NB4 (cell line): Measurements from ENCODE around the gene THADA.

Source experiments
- DNase-seq: peaks from one replicate; pipeline ENCODE4 v3.0.0; 2010; ENCODE audit warnings: low read depth
- H3K4me3 ChIP-seq: one replicate; pipeline ENCODE4 v1.5.1; 2011; ENCODE audit warnings: mild to moderate bottlenecking, low read depth, low read length, moderate library complexity
- MYC ChIP-seq: IDR thresholded peaks from 2 replicates; pipeline ENCODE4 v1.6.1; 2011; ENCODE audit warnings: low read depth, low read length
- POLR2A ChIP-seq: IDR thresholded peaks from 2 replicates; pipeline ENCODE4 v1.6.1; 2011; ENCODE audit warnings: mild to moderate bottlenecking; ENCODE audit not compliant: insufficient read length; ENCODE audit errors: extremely low read depth
- TF ChIP-seq, protein P1 (sequence below): IDR thresholded peaks from one replicate; pipeline ENCODE4 v1.5.1; 2012; ENCODE audit warnings: low read depth, low read length
- TF ChIP-seq, protein P2 (sequence below): IDR thresholded peaks from 2 replicates; pipeline ENCODE4 v1.6.1; 2011; ENCODE audit warnings: low read depth, low read length

THADA gene

DNA sequence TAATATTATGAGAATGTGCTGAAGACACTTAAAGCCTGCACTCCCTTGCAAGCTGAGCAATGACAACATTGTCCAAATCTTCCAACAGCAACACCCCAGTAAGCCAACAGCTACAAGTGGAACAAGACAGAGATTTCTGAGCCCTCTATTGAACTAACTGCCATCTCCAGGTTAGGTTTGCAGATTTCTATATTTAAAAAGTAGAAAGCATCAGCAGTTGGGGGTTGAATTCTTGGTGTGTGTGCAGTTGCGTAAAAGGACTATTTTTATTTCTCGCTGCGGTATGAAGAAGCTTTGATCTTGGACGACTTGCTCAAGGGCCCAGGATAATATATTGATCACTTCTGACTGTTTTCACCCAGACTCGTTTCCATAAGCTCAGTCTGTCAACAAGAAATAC, 263.2 kb downstream of the THADA start:
- H3K4me3 ChIP-seq = no peak overlapping the region
- no peak for TF ChIP-seq MYC
- TF ChIP-seq, protein P1, sequence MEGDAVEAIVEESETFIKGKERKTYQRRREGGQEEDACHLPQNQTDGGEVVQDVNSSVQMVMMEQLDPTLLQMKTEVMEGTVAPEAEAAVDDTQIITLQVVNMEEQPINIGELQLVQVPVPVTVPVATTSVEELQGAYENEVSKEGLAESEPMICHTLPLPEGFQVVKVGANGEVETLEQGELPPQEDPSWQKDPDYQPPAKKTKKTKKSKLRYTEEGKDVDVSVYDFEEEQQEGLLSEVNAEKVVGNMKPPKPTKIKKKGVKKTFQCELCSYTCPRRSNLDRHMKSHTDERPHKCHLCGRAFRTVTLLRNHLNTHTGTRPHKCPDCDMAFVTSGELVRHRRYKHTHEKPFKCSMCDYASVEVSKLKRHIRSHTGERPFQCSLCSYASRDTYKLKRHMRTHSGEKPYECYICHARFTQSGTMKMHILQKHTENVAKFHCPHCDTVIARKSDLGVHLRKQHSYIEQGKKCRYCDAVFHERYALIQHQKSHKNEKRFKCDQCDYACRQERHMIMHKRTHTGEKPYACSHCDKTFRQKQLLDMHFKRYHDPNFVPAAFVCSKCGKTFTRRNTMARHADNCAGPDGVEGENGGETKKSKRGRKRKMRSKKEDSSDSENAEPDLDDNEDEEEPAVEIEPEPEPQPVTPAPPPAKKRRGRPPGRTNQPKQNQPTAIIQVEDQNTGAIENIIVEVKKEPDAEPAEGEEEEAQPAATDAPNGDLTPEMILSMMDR = no peak
- TF ChIP-seq POLR2A = no peak
- TF ChIP-seq, protein P2, sequence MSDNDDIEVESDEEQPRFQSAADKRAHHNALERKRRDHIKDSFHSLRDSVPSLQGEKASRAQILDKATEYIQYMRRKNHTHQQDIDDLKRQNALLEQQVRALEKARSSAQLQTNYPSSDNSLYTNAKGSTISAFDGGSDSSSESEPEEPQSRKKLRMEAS = no peak
- DNase-seq = peak; percentile 49

DNA sequence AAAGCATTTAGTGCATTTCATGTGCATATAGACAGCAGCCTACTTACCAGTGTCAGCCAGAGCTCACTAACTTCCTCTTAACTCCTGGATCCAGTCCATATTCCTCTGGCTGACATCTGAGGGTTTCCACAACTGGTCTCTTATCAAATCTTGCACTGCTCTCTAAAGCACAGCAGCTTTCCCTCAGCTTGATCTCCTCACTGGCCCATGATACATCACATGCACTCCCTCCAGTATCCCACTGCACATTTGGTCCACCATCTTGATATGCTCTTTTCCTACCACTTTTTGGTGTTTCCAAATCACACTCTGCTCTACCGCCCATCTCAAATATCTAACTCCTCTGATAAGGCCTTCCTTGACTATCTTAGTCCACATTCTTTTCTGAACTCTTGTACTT, 264.4 kb downstream of the THADA start:
- no peak overlapping the region for H3K4me3 ChIP-seq
- peak; percentile 64 for DNase-seq
- TF ChIP-seq, protein P1 = no peak
- TF ChIP-seq MYC (no peak), POLR2A (no peak)
- TF ChIP-seq, protein P2 = no peak

DNA sequence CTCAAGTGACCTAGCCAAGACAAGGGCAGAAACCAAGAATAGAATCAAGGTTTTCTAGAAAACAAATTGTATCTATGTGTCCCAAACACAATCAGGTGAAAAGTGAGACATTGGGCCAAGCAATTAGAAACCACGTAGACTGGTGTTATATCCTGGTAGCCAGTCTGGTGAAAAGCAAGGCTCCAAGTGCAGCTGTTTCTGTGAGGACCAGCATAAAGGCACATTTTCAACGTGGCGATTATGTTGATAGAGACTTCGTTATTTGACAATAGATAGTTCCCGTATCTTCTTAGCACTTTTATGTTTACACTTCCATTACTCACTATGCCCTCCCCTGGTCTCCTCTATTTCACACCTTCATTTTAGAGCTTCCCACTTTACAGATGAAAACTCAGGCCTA, 266.2 kb downstream of the THADA start:
- TF ChIP-seq MYC = no peak
- no peak for TF ChIP-seq POLR2A
- TF ChIP-seq, protein P1 = no peak
- TF ChIP-seq, protein P2 = no peak
- H3K4me3 ChIP-seq = no peak overlapping the region
- no peak for DNase-seq

DNA sequence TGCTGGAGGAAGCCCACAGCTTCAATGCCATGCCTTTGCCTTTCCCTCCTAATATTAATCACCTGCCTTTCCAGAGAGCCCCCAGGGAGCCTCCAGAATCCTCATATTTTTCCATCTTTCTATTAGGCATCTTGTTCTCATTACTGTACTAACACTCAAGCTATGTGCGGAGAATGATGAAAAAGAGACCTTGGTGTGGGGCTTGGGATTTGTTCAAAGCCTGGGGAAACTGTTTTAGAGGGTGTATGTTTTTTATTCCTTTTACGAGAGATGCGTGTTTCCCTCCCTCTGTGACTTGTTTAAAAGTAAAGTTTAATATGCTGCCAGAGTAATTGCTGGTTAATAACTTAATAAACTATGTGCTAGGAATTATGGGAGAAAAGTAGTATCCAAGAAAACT, 267.0 kb downstream of the THADA start:
- H3K4me3 ChIP-seq = no peak overlapping the region
- DNase-seq = no peak
- TF ChIP-seq, protein P2 = no peak
- TF ChIP-seq MYC (no peak), POLR2A (no peak)
- TF ChIP-seq, protein P1 = no peak

DNA sequence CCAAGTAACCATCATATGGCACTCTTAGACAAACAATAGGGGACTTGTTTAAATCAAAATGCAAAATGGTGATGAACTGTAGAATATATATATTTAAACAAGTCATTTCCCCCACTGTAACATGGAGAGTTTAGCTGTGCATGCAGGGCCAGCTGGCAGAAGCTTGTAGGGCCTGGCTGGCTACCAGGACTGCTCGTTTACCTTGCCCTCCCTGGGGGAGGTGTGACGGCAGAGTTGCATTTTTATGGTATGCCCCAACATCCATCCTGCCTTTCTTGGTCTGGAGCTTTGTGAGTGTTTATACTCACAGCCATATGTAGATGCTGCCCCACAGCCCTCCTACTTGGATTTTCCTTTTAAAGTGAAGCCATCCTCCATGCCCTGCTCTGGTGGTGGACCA, 267.7 kb downstream of the THADA start:
- DNase-seq = no peak

More for the DNA sequence above, 267.7 kb downstream of the THADA start:
- TF ChIP-seq POLR2A (no peak), MYC (no peak)
- TF ChIP-seq, protein P2 = no peak
- TF ChIP-seq, protein P1 = no peak
- no peak overlapping the region for H3K4me3 ChIP-seq
